NCI-H345 (cell line): ENCODE data around the gene XAB2.
A peak's percentile ranks its signal among the peaks of the same experiment; 100 is the strongest.

Experiments
- DNase-seq: peaks from one replicate; lab custom pipeline; 2025; lab: John Stamatoyannopoulos, UW

Gene XAB2

DNA sequence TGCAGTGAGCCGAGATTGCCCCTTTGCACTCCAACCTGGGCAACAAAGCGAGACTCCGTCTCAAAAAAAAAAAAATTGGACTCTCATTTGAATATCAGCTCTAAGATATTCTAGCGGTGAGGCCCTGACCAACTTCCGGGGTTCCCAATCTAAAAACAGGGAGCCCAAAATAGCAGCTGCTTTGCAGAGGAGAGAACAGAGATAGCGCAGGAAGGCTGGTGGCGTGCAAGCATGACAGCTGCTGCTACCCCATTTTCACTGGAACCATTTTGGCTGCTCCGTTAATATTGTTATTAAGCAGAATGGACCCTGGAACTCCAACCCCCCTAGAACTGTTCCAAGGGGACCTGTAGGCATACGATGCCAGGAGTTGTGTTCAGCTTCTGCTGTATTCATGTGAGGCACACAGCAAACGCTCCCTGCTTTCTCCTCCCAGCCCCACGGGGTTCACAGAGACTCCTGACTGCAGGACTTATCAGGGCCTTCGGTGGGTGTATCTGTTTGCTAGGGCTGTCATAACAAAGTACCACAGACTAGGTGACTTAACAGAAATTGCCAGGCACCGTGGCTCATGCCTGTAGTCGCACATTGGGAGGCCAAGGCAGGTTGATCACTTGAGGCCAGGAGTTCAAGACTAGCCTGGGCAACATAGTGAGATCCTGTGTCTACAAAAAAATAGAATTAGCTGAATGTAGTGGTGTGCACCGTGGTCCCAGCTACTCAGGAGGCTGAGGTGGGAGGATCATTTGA, 19.1 kb upstream of the XAB2 start:
- no peak for DNase-seq

GRCh38 chr19:7647156-7647555, 17.8 kb upstream of the XAB2 start:
- DNase-seq = no peak

DNA sequence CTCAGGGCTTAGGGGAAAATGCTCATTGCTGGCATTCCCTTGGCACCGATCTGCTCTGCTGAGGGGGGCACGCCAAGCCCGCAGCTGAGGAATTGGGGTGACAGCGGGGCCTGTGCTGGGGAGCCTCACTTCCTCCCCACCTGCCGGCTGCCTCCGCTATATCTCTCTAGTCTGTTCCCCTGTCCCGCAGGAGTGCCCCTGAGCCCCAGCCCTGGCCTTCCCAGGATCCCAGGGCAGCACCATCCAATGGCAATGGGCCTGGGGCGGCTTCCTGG, 17.0 kb upstream of the XAB2 start:
- DNase-seq = no peak

- no peak for DNase-seq
These were observed 16.5 kb upstream of the XAB2 start for GRCh38 chr19:7645656-7646425.

GRCh38 chr19:7645163-7645562, 15.8 kb upstream of the XAB2 start:
- DNase-seq = no peak

DNA sequence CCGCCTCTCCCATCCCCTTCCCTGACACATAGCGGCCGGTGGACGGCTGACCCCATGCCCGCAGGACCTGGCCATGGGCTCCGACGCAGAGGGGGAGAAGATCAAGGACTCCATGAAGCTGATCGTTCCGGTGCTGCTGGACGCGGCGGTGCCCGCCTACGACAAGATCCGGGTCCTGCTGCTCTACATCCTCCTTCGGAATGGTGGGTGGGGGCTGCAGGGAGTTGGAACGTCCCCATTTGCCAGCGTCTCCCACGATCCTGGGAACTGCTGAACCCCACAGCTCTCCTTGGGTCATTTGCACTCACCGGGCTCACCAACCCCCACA, 15.2 kb upstream of the XAB2 start:
- no peak for DNase-seq

DNA sequence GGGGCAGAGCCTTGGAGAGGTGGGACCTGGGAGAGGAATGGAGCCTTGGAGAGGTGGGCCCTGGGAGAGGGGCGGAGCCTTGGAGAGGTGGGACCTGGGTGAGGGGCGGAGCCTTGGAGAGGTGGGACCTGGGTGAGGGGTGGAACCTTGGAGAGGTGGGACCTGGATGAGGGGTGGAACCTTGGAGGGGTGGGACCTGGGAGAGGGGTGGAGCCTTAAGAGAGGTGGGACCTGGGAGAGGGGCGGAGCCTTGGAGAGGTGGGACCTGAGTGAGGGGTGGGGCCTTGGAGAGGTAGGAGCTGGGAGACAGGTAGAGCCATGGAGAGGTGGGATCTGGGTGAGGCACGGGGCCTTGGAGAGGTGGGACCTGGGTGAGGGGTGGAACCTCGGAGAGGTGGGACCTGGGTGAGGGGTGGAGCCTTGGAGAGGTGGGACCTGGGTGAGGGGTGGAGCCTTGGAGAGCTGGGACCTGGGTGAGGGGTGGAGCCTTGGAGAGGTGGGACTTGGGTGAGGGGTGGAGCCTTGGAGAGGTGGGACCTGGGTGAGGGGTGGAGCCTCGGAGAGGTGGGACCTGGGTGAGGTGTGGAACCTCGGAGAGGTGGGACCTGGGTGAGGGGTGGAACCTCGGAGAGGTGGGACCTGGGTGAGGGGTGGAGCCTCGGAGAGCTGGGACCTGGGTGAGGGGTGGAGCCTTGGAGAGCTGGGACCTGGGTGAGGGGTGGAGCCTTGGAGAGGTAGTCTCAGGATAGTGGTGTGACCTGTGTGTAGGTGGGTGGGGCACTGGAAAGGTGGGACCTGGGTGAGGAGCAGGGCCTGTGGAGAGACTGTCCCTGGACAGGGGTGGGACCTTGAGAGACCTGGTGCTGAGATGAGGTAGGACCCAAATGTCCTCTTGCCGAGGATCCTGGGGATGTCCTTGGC, 14.5 kb upstream of the XAB2 start:
- peak; percentile 28 for DNase-seq

DNA sequence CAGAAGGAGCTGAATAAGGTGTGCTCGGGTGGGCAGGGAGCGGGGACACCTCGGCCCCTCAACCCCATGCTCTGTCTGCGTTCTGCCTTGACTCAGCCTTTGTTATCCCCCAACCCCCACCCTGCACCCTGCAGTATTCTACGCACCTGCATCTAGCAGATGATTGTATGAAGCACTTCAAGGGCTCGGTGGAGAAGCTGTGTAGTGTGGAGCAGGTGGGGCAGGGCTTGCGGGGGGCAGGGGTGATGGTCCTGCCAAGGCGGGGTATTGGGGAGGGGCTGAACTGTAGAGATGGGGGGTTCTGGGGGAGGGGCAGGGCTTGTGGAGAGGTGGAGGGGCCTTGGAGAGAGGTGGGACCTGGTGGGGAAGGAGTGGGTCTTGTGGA, 13.7 kb upstream of the XAB2 start:
- no peak for DNase-seq

DNA sequence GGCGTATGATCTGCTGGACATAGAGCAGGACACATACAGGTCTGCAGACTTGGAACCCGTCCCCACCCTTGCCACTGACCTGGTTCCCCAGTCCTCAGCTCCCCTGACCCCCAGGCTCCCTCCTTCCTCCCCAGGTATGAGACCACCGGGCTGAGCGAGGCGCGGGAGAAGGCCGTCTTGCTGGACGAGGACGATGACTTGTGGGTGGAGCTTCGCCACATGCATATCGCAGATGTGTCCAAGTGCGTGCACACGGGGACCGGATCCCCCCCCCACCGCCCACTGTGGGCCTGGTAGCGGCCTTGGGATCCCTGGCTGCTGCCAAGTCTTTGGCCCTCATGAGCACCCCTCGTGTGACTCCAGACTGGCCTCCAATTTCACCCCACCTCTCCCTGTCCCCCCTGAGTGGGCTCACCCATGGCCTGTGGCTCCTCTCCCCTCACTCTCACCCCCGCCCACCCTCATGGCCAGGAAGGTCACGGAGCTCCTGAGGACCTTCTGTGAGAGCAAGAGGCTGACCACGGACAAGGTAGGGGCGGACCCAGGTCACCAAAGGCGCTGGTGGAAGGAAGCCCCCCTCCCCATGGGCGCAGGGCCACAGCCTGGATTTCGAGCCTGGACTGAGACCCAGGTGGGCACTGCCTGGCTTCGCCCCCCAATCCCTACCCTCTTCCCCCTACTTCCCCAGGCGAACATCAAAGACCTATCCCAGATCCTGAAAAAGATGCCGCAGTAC, 13.1 kb upstream of the XAB2 start:
- DNase-seq = no peak

DNA sequence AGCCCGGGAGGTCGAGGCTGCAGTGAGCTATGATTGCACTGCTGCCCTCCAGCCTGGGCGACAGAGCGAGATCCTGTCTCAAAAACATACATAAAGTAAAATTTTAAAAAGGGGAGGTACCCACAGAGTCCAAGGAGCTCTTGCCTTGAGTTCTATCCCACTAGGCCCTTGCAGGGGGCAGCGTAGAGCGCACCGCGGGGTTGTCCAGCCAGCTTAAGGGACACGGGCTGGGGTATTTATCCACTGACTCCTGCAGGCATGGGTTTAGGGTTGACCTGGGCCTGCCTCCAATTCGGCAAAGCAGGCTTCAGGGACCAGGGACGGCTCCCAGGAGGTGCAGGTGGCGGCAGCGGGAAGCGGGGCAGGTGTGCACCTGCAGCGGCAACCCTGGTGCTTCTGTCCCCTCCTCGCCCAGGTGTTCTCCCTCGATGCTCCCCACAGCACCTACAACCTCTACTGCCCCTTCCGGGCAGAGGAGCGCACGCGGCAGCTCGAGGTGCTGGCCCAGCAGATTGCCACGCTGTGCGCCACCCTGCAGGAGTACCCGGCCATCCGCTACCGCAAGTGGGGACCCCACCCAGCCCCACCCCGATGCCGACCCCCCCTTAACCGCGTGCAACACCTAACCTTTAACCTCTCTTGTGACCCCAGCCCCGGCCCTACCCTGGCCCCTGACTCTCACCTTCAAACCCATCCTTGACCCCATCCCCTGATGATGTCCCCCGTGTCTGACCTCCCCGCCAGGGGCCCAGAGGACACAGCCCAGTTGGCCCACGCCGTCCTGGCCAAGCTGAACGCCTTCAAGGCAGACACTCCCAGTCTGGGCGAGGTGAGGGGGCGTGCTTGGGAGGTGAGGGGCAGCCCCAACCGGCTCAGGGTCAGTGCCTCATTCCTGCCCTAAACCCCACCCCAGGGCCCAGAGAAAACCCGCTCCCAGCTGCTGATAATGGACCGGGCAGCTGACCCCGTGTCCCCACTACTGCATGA, 12.2 kb upstream of the XAB2 start:
- no peak for DNase-seq

- no peak for DNase-seq
These were observed 11.5 kb upstream of the XAB2 start for GRCh38 chr19:7640803-7641202.

- no peak for DNase-seq
These were observed 10.6 kb upstream of the XAB2 start for GRCh38 chr19:7639863-7640348.

- no peak for DNase-seq
These were observed 9.6 kb upstream of the XAB2 start for GRCh38 chr19:7638802-7639465.

DNA sequence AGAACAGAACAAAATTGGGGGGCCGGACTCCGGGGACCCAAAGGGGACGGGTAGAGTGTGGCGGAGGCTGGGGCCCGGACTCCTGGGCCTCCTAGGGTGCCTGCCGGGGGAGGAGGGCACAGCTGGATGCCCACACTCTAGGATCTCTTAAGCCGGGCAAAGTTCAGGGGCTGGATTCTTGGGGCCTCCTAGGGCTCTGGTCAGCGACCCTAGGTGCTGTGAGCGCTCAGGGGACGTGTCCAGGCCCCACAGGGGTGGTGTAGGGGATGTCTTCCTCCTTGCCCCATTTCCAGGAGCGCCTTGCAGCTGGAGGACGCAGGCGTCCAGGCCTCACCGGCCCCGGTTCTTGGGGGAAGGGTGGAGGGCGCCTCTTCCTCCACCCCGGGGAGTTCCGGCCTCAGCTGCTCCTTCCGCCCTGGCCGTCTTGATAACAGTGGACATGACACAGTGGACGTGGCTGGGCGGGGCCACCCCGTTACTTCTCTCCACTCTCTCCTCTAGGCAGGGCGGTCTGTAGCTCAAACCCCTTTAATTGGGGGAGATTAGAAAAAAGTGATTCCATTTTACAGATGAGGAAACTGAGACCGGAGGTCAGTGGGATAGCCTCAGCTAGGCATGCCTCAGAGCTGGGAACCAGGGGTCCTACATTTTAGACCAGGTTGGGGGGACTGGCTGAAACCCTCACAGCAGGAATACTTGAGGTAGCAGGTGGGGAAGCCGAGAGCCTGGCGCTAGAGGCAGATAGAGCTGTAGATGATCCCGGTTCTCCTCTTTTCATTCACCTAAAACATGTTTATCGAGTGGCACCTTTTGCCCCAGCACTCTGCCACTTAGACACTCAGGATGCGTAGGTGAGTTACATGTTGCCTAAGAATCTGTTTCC, 8.3 kb upstream of the XAB2 start:
- no peak for DNase-seq

GRCh38 chr19:7636691-7637373, 7.5 kb upstream of the XAB2 start, which contains the start of gene STXBP2:
Gene STXBP2, plus strand, starts transcription at chr19:7637110. Its CDS starts 40 bp downstream, at chr19:7637150.
- peak; percentile 89 for DNase-seq

DNA sequence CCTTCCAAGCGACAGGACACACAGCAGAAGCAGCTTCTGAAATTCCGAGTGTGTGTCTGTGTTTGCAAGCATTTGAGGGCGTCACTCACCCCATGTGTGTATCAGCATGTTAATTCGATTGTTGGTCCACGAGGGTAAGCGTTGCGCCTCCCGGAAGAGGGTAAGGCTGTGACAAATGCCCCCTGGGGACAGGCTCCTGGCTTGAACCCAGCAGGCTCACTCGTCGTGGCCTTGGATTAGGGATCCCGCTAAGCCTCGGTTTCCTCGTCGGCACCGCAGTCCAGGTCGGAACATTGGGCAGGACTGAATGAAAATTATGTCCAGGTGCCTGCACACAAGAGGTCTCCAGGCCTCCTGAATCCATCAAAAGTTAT, 7.0 kb upstream of the XAB2 start:
- peak; percentile 10 for DNase-seq

GRCh38 chr19:7635670-7636069, 6.3 kb upstream of the XAB2 start:
- DNase-seq = no peak

- DNase-seq = no peak
These were observed 4.4 kb upstream of the XAB2 start, which contains the start of gene PCP2 for GRCh38 chr19:7633698-7634097. Gene PCP2, minus strand, starts transcription at chr19:7633719. Its CDS starts 262 bp downstream, at chr19:7633457.
